Activated naive CD8-positive, alpha-beta T cell treated with anti-CD3 and anti-CD28 coated beads for 36 hours (primary cell): Measurements from ENCODE around the gene PAQR4. TPM values are rescaled to one million over a fixed set of nuclear protein-coding genes. Genes with fewer than 3 reads are reported as not detected.

Source experiments
- DNase-seq: peaks from one replicate; pipeline ENCODE4 v3.0.0; 2021
- H3K27ac Mint-ChIP-seq: one replicate; pipeline ENCODE4 v1.8.0; 2022; ENCODE audit warnings: mild to moderate bottlenecking, moderate library complexity, mixed read lengths
- H3K27me3 Mint-ChIP-seq: one replicate; pipeline ENCODE4 v1.8.0; 2022; ENCODE audit warnings: mild to moderate bottlenecking, mixed read lengths
- H3K36me3 Mint-ChIP-seq: one replicate; pipeline ENCODE4 v1.8.0; 2021; ENCODE audit warnings: mild to moderate bottlenecking, mixed read lengths
- H3K4me1 Mint-ChIP-seq: one replicate; pipeline ENCODE4 v1.8.0; 2021; ENCODE audit warnings: mixed read lengths
- H3K4me3 Mint-ChIP-seq: one replicate; pipeline ENCODE4 v1.8.0; 2022; ENCODE audit warnings: mild to moderate bottlenecking, moderate library complexity, mixed read lengths
- H3K9me3 Mint-ChIP-seq: one replicate; pipeline ENCODE4 v1.8.0; 2022; ENCODE audit warnings: mixed read lengths
- total RNA-seq, 2 experiments: library from RNA; stranded (reverse); gene quantifications; one replicate each; pipeline ENCODE4 v1.2.3, GENCODE V29; 2021

The PAQR4 gene
- total RNA-seq, 2 experiments from 2014 or later, result 29.5 to 31.0 TPM

DNA sequence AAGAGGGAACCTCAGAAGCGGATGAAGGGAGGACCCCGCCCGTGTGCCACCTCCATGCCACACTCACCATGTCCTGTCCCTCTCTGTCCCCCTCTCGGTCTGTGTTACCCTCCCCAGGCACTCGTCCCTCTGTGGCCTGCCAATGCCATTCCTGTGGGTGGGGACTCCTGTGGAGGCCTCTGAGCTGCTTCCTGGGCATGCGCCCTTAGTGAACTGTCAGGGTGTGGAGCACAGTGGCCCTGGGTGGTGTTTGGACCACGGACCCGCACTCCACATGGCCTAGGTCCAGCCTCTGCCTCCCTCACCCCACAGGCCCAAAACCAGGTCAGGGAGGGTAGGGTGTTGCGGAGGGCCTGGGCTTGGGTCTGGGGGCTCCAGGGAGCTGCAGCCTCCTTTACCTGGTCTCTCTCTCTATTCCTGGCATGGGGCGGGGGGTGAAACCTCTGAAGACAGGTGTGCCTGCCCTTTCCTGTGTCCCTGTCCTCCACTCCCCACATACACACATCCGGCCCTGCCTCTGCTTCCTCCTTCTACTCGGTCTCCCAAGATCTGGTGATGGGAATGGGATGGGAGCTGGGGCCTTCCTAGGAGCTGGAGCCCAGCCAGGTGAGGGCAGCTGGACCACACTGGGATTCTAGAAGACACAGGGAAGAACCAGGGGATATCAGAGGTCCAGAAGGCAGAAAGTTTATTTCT is 22.6 kb downstream of the PAQR4 start:
- Mint-ChIP-seq H3K4me3 (no peak overlapping the region), H3K9me3 (no peaks in the 10 kb centered on the region), H3K27me3 (peaks cover 9% of the 10 kb centered on the region), H3K36me3 (no peaks in the 10 kb centered on the region), H3K27ac (no peak overlapping the region), H3K4me1 (no peaks in the 10 kb centered on the region)
- DNase-seq, result no peak

DNA sequence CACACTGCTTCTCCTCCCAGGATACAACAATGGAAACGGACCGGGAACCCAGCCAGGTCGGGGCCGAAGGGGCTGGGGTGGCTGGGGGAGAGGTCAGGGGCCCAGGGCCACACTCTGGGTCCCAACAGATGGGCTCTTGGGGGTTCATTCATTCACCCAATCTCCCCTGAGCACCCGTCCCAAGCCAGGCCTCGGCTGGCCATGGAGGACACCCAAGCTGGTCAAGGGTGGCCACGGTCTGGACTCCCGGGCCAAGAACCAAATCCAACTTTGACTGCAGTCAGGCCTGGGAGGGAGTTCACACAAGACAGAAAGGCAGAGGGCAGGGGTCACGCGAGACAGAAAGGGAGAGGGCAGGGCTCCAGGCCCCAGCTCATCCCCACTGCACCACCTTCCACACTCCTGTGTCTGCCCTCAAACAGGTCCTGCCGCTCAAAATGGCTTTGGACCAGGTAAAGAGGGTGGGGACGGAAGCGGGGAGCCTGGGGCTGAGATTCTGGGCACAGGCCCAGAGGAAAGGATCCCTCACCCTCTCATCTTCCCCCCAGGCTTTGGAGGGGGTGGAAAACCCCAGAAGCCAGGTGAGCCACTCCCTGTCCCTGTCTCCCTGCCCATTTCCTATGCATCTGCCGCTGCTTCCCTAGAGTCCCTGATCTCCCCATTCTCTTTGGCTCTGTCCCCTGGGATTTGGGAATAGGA is 23.4 kb downstream of the PAQR4 start:
- H3K9me3 Mint-ChIP-seq, result no peaks in the 10 kb centered on the region
- H3K4me3 Mint-ChIP-seq, result no peak overlapping the region
- no peak overlapping the region for H3K27ac Mint-ChIP-seq
- peaks cover 9% of the 10 kb centered on the region for H3K27me3 Mint-ChIP-seq
- H3K4me1 Mint-ChIP-seq, result no peaks in the 10 kb centered on the region
- no peaks in the 10 kb centered on the region for H3K36me3 Mint-ChIP-seq
- DNase-seq, result no peak

DNA sequence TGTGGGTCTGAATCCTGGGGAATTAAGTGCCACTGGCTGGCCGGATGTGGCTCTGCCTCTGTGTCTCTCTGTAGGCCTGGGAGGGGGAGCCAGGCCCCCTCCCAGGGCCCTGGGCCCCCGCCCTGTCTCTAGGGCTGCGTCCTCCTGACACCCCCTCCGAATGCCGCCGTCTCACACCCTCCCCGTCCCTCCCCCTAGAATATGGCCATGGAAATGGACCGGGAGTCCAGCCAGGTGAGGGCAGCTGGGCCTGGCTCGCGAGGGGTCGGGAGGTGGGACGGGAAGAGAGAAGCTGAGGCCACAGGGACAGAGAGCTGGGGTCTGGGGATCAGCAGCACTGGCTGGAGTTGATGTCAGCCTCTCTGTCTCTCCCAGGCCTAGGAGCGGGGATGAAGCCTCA is 27.1 kb downstream of the PAQR4 start:
- Mint-ChIP-seq H3K27ac (no peak overlapping the region), H3K36me3 (no peaks in the 10 kb centered on the region), H3K4me3 (no peak overlapping the region), H3K9me3 (no peaks in the 10 kb centered on the region), H3K27me3 (no peaks in the 10 kb centered on the region), H3K4me1 (no peaks in the 10 kb centered on the region)
- DNase-seq, result no peak

DNA sequence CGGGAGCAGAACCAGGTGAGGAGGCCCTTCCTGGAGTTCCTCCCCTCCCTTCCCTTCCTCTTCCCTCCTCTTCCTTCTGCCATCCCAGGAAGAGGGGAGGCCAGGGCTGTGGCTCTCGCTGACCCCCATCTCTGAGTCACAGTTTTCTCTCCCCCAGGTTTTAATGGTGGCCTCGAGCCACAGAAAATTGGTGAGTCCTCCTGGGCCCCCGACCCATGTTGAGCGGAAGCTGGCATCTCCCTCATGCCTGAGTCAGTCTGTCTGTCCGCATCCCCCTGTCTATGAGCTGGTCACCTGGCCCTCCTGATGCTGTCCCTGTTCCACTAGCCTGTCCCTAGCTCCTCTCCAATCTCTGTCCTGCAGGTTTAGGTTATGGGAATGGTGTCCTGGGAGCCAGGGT is 30.8 kb downstream of the PAQR4 start:
- Mint-ChIP-seq H3K4me3 (no peak overlapping the region), H3K4me1 (no peaks in the 10 kb centered on the region), H3K36me3 (no peaks in the 10 kb centered on the region), H3K9me3 (no peaks in the 10 kb centered on the region), H3K27ac (no peak overlapping the region), H3K27me3 (peaks cover 3% of the 10 kb centered on the region)
- DNase-seq, result no peak

DNA sequence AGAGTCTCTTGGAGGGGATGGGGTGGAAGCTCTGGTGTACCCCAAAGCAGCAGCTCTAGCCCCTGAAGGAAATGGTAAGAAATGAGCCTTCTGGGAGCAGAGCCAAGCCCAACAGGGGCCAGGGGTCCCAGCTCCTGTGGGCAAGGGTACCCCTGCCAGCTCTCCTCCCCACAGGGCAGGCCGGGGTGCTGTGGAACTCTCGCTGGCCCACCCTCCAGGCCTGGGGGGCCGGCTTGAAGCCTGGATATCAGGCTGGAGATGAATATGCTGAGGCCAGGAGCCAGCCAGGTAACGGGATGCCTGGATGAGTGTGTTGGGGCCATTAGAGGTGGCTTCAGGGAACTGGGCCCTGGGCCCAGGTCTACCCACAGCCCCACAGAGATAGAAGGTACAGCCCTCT is 31.4 kb downstream of the PAQR4 start:
- H3K4me1 Mint-ChIP-seq, result no peaks in the 10 kb centered on the region
- peaks cover 6% of the 10 kb centered on the region for H3K27me3 Mint-ChIP-seq
- no peak overlapping the region for H3K4me3 Mint-ChIP-seq
- no peak for DNase-seq
- H3K27ac Mint-ChIP-seq, result no peak overlapping the region
- H3K9me3 Mint-ChIP-seq, result no peaks in the 10 kb centered on the region
- no peaks in the 10 kb centered on the region for H3K36me3 Mint-ChIP-seq

DNA sequence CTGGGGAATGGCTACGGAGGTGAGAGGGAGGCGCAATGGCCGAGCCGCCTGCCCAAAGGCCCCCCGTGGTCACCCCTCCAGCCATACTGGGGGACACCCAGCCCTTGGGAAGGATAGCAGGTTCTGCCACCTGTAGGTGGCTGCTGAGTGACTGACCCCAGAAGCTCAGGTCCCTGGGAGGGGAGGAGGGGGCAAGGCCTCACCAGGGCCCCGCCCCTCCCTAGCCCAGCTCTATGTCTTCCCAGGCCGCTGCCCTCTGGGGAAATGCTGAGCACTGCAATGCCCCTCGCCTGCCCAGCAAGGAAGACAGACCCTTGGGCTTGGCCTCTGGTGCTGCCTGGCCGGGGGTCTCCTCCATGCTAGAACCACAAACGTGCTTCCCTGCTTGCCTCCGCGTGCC is 32.2 kb downstream of the PAQR4 start:
- peaks cover 6% of the 10 kb centered on the region for H3K27me3 Mint-ChIP-seq
- no peak for DNase-seq
- no peak overlapping the region for H3K4me3 Mint-ChIP-seq
- no peaks in the 10 kb centered on the region for H3K9me3 Mint-ChIP-seq
- no peaks in the 10 kb centered on the region for H3K4me1 Mint-ChIP-seq
- H3K27ac Mint-ChIP-seq, result no peak overlapping the region
- H3K36me3 Mint-ChIP-seq, result no peaks in the 10 kb centered on the region

DNA sequence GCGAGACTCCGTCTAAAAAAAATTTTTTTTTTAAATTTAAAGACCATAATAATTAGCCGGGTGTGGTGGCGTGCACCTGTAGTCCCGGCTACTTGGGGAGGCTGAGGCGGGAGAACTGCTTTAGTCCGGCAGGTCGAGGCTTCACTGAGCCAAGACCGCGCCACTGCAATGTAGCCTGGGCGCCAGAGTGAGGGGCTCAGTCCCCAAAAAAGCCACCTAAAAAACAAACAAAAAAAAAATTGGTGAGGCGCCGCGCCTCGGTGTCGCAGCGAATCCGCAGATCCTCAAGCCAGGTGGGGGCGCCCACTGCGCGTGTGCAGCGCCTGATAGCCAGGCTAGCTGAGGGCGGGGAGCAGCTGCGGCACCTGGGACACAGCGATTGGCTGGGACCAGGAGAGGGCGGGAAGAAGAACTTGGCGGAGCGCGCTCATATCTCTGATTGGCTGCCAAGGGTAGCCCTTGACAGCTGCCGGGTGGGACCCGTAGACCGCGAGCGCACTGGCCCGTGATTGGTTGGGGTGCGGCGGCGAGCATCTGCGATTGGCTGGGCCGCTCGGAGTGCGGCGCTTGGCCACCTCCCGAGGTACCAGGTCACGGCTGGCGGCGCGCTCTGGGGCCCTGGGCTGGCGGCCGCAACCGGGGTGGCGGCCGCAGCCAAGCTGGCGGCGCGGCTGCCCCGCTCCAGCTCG is 34.6 kb downstream of the PAQR4 start:
- Mint-ChIP-seq H3K4me3 (peak overlapping the region; percentile 25), H3K27ac (no peak overlapping the region), H3K27me3 (peaks cover 6% of the 10 kb centered on the region), H3K9me3 (no peaks in the 10 kb centered on the region), H3K4me1 (peaks cover 17% of the 10 kb centered on the region), H3K36me3 (no peaks in the 10 kb centered on the region)
- DNase-seq, result peak; percentile 98

DNA sequence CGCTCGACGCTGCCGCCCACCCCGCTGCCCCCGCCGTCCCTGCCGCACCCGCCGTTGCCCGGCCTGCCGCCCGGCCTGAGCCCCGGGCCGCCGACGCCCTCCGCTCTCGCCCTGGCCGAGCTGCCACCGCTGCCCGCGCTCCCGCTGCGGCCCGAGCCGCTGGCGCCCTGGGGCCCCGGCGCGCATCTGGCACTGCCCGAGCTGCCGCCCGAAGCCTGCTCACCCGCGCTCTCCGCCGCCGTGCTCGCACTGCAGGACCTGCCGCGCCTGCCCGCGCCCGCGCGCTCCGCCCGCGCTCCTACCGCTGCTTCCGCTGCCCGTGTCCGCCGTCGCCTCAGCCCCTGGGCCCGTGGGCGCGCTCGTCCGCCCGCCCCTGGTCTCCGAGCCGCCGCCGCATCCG is 35.2 kb downstream of the PAQR4 start:
- Mint-ChIP-seq H3K27ac (no peak overlapping the region), H3K27me3 (peaks cover 6% of the 10 kb centered on the region), H3K36me3 (no peaks in the 10 kb centered on the region), H3K9me3 (no peaks in the 10 kb centered on the region), H3K4me1 (peaks cover 19% of the 10 kb centered on the region), H3K4me3 (no peak overlapping the region)
- DNase-seq, result no peak

DNA sequence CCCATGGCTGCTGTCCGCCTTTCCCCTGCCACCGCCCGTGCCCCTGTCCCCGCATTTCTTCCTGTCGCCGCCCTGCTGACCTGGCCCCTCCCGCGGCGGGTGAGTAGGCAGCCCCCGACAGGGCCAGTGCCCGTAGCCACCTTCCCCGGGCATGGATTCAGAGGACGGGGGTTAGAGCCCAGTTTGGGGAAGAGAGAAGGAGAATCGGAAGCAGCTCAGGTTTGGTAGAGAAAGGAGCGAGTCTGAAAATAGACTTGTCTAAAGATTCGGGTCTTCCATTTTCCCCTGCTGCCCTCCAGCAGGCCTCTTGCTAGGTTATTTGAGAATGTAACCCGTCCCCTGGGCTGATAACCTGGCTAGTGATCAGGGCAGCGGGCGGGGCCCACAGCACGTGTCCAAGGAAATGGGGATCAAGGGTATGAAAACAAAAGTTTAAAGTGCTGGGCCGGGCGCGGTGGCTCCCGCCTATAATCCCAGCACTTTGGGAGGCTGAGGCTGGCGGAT is 35.7 kb downstream of the PAQR4 start:
- H3K4me1 Mint-ChIP-seq, result peaks cover 19% of the 10 kb centered on the region
- DNase-seq, result no peak
- H3K27ac Mint-ChIP-seq, result no peak overlapping the region
- no peaks in the 10 kb centered on the region for H3K9me3 Mint-ChIP-seq
- peak overlapping the region; percentile 60 for H3K4me3 Mint-ChIP-seq
- H3K27me3 Mint-ChIP-seq, result peaks cover 6% of the 10 kb centered on the region
- H3K36me3 Mint-ChIP-seq, result no peaks in the 10 kb centered on the region

DNA sequence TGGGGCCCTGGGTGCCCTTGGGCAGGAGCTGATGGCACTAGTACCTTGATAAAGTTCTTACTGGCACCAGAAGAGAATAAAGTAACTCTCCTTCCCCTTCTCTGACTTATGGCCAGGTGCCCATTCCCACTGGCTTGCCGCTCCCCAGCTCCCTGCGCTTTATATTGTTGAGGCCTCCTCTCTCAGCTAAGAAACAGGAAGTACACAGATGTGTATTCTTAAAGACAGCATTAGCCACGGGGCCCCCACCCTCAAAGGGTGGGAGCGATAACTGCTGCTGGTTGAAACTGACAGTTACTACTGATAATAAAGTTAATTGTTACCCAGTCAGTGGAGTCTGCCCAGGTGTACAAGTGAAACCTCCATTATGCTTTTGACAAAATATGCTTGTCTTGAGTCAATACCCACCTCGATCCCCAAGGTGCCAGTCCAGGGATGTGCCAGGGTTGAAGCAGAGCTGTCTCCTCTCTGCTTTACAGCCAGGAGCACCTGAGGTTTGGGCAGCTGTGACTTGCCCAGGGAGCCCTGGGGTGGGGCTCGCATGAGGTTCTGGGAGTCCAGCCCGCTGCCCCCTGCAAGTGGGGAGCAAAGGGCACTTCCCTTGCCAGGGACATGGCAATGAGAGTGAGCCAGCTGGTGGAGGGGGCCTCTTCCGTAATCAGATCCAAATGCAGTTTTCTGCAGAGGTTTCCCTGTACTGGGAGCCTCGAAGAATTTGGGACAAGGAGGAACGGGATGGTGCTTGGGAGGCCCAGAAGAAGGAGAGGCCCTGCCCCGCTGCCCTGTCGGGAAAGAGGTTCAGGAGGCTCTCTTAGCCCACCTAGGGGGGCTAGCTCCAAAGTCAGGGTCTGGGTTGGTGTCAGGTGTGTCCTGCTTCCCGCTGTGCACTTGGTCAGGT is 38.2 kb downstream of the PAQR4 start:
- Mint-ChIP-seq H3K27me3 (peaks cover 14% of the 10 kb centered on the region), H3K4me3 (no peak overlapping the region), H3K9me3 (no peaks in the 10 kb centered on the region), H3K4me1 (peaks cover 19% of the 10 kb centered on the region), H3K36me3 (no peaks in the 10 kb centered on the region), H3K27ac (no peak overlapping the region)
- no peak for DNase-seq

DNA sequence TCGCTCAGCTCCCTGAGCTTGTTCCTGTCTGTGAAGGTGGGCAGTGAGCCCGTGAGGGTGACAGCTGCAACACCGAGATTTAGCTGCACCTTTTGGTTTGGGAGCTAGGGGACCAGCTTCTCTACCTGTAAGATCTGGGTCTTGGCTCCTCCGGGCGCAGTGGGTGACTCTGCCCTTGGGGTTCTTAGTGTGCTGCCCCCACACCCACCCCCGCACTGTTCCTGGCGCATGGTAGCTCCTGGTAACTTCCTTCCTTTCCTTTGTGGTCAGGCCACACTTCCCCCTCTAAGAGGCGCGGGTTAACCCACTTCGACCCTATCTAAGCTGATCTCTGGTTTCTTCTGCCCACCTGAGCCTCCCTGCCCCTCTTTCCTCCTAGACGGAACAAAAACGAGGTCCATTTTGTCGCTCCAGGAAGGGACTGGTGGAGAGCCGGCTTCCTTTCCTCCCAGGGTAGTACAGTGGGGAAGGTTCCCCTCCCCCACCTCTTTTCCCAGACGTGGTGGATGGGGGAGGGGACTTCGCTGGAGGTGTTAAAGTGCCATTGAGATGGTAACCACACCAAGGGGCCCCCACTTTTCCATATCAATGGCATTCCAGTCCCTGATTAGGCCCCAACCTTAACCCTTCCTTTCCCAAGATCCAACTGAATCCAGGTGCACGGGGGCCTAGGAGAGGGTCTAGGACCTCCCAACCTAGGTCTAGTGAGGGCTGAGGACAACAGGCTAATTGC is 39.0 kb downstream of the PAQR4 start:
- Mint-ChIP-seq H3K27ac (no peak overlapping the region), H3K27me3 (peaks cover 20% of the 10 kb centered on the region), H3K4me3 (peak overlapping the region; percentile 56), H3K4me1 (peaks cover 21% of the 10 kb centered on the region), H3K9me3 (no peaks in the 10 kb centered on the region), H3K36me3 (no peaks in the 10 kb centered on the region)
- DNase-seq, result no peak

DNA sequence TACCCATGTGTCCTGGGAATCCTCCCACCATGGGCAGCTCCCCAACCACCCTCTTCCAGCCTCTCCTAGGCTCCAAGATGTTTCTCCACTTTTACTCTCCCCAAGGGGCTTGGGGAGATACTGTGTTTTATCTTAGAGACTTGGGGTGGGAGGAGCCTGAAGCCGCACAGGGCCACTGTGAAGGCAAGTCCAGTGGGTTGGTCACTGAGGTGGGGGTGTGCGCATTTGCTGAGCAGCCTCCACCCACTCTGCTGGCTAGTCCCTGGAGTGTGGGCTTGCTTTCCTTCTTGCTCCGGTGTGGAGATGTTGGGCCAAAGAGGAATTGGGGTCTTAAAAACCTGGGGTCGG is 39.5 kb downstream of the PAQR4 start:
- Mint-ChIP-seq H3K27me3 (peaks cover 20% of the 10 kb centered on the region), H3K4me1 (peaks cover 21% of the 10 kb centered on the region), H3K27ac (no peak overlapping the region), H3K36me3 (no peaks in the 10 kb centered on the region), H3K9me3 (no peaks in the 10 kb centered on the region), H3K4me3 (no peak overlapping the region)
- DNase-seq, result no peak

DNA sequence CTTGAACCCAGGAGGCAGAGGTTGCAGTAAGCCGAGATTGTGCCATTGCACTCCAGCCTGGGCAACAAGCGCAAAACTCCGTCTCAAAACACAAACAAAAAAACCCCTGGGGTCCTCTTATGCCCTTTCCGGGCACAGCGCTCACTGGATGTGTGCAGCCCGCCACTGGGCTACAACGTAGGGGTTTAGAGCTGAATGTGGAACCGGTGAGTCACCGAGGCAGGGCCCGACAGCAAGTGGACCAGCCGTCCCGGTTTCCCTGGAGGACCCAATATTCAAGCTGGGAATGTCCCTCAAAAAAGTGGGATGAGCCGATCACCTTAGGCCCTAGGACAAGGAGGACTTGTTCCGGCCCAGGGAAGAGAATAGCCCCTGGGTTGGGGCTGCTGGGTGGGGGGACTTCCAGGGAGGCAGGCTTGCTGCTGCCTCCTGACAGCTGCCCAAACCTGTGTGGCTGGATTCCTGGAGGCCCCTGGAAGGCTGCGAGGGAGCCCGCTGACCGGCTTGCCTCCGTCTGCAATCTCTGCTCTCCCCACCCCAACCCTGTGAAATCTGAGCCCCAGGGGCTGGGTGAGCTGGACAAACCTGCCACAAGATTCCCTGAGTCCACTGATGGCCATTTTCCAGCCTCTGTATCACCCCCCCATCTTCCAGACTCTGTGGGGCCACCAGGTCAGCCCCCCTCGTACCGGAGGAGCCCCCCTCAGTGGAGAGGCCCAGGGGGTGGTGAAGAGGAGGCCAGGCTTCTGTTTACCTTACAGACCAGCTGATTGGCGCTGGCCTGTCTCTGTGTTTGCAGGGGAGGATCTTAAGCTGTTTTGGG is 40.6 kb downstream of the PAQR4 start:
- H3K4me1 Mint-ChIP-seq, result peaks cover 21% of the 10 kb centered on the region
- no peak overlapping the region for H3K4me3 Mint-ChIP-seq
- H3K9me3 Mint-ChIP-seq, result no peaks in the 10 kb centered on the region
- H3K27ac Mint-ChIP-seq, result no peak overlapping the region
- peaks cover 24% of the 10 kb centered on the region for H3K27me3 Mint-ChIP-seq
- DNase-seq, result no peak
- no peaks in the 10 kb centered on the region for H3K36me3 Mint-ChIP-seq

DNA sequence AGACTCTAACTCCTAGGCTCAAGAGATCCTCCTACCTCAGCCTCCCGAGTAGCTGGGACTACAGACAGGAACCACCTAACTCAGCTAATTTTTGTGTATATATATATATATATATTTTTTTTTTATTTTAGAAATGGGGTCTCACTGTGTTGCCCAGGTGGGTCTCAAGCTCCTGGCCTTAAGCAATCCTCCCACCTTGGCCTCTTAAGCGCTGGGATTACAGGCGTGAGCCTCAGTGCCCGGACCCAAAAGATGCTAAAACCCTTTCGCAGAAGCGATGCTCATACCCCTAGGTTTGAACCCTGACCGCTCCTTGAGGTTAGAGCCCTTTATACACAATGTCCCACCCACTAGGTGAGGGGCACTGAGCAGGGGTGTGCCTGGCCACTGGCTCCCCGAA is 41.4 kb downstream of the PAQR4 start:
- no peak for DNase-seq
- no peaks in the 10 kb centered on the region for H3K9me3 Mint-ChIP-seq
- no peaks in the 10 kb centered on the region for H3K36me3 Mint-ChIP-seq
- H3K4me1 Mint-ChIP-seq, result peaks cover 21% of the 10 kb centered on the region
- no peak overlapping the region for H3K27ac Mint-ChIP-seq
- peaks cover 19% of the 10 kb centered on the region for H3K27me3 Mint-ChIP-seq
- no peak overlapping the region for H3K4me3 Mint-ChIP-seq
